ENCODE data around the gene LEAP2. TPM values are rescaled to one million over a fixed set of nuclear protein-coding genes. Genes with fewer than 3 reads are reported as not detected.

The LEAP2 gene
- polyA plus RNA-seq, 2 of the 4 experiments (the other 2 are of a cell fraction), result 1.6 to 4.8 TPM

- H3K9me3 ChIP-seq, result no peaks in the 10 kb centered on the region
- WGBS (ENCODE audit: missing lambda C conversion rate), result 12% methylated on average over 1 of the region's 1 CpG
Measured at GRCh38 chr5:132849347-132849746, 24.1 kb upstream of the LEAP2 start.

GRCh38 chr5:132850066-132850465, 23.4 kb upstream of the LEAP2 start:
- H3K27ac ChIP-seq, result no peak overlapping the region
- POLR2A ChIA-PET, result no interaction called here
- FAIRE-seq, result no peak
- CTCF ChIA-PET, result interaction anchor here (1.2 to 3.5 kb wide), 5 partner anchors 10 to 464 kb away, joined by 3 to 13 read pairs (median 8); no protein-coding TSS in a partner anchor
- WGBS (ENCODE audit: missing lambda C conversion rate), result 63% methylated on average over 2 of the region's 2 CpGs
- TF ChIP-seq RAD21 (conservative IDR thresholded peaks at IDR 0.05 in 1 of 2, IDR thresholded peaks at IDR 0.05 in 1 of 2) (no peak), POLR2A (IDR thresholded peaks at IDR 0.05; ENCODE audit: low read length) (no peak), RNF2 (IDR thresholded peaks at IDR 0.05; ENCODE audit: borderline replicate concordance, low read depth) (no peak), FOXS1 (CRISPR knock-in tag; IDR thresholded peaks at IDR 0.05) (no peak), ZC3H11A (IDR thresholded peaks at IDR 0.05) (no peak), GATA3 (IDR thresholded peaks at IDR 0.05; ENCODE audit: borderline replicate concordance) (no peak), NPAS2 (CRISPR knock-in tag; IDR thresholded peaks at IDR 0.05; ENCODE audit: borderline replicate concordance) (no peak), EHF (CRISPR knock-in tag; IDR thresholded peaks at IDR 0.05) (no peak), TFCP2L1 (CRISPR knock-in tag; IDR thresholded peaks at IDR 0.05) (no peak), ZFP36 (IDR thresholded peaks at IDR 0.05; ENCODE audit: borderline replicate concordance, partially characterized antibody) (no peak), ZNF302 (CRISPR knock-in tag; IDR thresholded peaks at IDR 0.05) (no peak), CHD2 (IDR thresholded peaks at IDR 0.05; ENCODE audit: low read length, partially characterized antibody) (no peak), ZSCAN20 (CRISPR knock-in tag; IDR thresholded peaks at IDR 0.05) (no peak), HEYL (CRISPR knock-in tag; IDR thresholded peaks at IDR 0.05) (no peak), RFX5 (IDR thresholded peaks at IDR 0.05) (no peak), CEBPB (IDR thresholded peaks at IDR 0.05) (no peak)
- TF ChIP-seq, protein P1, sequence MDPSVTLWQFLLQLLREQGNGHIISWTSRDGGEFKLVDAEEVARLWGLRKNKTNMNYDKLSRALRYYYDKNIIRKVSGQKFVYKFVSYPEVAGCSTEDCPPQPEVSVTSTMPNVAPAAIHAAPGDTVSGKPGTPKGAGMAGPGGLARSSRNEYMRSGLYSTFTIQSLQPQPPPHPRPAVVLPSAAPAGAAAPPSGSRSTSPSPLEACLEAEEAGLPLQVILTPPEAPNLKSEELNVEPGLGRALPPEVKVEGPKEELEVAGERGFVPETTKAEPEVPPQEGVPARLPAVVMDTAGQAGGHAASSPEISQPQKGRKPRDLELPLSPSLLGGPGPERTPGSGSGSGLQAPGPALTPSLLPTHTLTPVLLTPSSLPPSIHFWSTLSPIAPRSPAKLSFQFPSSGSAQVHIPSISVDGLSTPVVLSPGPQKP (IDR thresholded peaks at IDR 0.05; ENCODE audit: low read depth, low read length), result no peak
- no peak overlapping the region for H3K4me2 ChIP-seq
- ATAC-seq, result no peak
- no peaks in the 10 kb centered on the region for H3K4me1 ChIP-seq
- DNase-seq (ENCODE audit: low read depth in 1 of 2, low spot score in 1 of 2), result no peak
- no peaks in the 10 kb centered on the region for H3K9me3 ChIP-seq
- H3K4me3 ChIP-seq, result no peak overlapping the region

More at GRCh38 chr5:132849347-132849746, 24.1 kb upstream of the LEAP2 start:
- ATAC-seq (no peak), FAIRE-seq (no peak), DNase-seq (ENCODE audit: low read depth in 1 of 2, low spot score in 1 of 2) (no peak)
- no peaks in the 10 kb centered on the region for H3K4me1 ChIP-seq
- POLR2A ChIA-PET, result no interaction called here
- H3K4me3 ChIP-seq, result no peak overlapping the region
- no peak overlapping the region for H3K27ac ChIP-seq
- TF ChIP-seq HMGXB4 (CRISPR knock-in tag; IDR thresholded peaks at IDR 0.05; ENCODE audit: borderline replicate concordance) (no peak), NPAS2 (CRISPR knock-in tag; IDR thresholded peaks at IDR 0.05; ENCODE audit: borderline replicate concordance) (no peak), HOXB13 (CRISPR knock-in tag; IDR thresholded peaks at IDR 0.05; ENCODE audit: low read depth) (no peak), JUNB (IDR thresholded peaks at IDR 0.05) (no peak), TP53 (CRISPR knock-in tag; IDR thresholded peaks at IDR 0.05) (no peak), RAD21 (conservative IDR thresholded peaks at IDR 0.05 in 1 of 2, IDR thresholded peaks at IDR 0.05 in 1 of 2) (no peak), BHLHE40 (IDR thresholded peaks at IDR 0.05; ENCODE audit: low read depth, low read length) (no peak), CHD4 (IDR thresholded peaks at IDR 0.05; ENCODE audit: borderline replicate concordance) (no peak), KDM1A (IDR thresholded peaks at IDR 0.05; ENCODE audit: low read depth) (no peak), RARB (CRISPR knock-in tag; IDR thresholded peaks at IDR 0.05) (no peak), ZSCAN20 (CRISPR knock-in tag; IDR thresholded peaks at IDR 0.05) (no peak), ESRRA (IDR thresholded peaks at IDR 0.05; ENCODE audit: borderline replicate concordance, low read length) (no peak), ZC3H11A (IDR thresholded peaks at IDR 0.05) (no peak), CHD2 (IDR thresholded peaks at IDR 0.05; ENCODE audit: low read length, partially characterized antibody) (no peak)
- TF ChIP-seq, protein P1 (IDR thresholded peaks at IDR 0.05; ENCODE audit: low read depth, low read length), result no peak
- CTCF ChIA-PET, result interaction anchor here (1.1 to 2.5 kb wide), 5 partner anchors 14 to 463 kb away, joined by 3 to 13 read pairs (median 4); partner anchors contain the start of gene SHROOM1
- no peak overlapping the region for H3K4me2 ChIP-seq
